Neural cell (in vitro differentiated cells): ENCODE data around the gene ZBTB2. TPM values are rescaled to one million over a fixed set of nuclear protein-coding genes. Genes with fewer than 3 reads are reported as not detected.

Experiments
- H2AFZ ChIP-seq: fragments of 200-600, 300-800 bp; sonication (generic), shearing (Covaris generic); 2 replicates; pipeline ENCODE4 v1.6.0; 2014; ENCODE audit warnings: low read depth, mild to moderate bottlenecking, antibody characterized with exemption, low read length, moderate library complexity
- H3F3A ChIP-seq: fragments of 200-600 bp; shearing (Covaris generic); 2 replicates; pipeline ENCODE4 v1.6.1; 2016; ENCODE audit warnings: mild to moderate bottlenecking, moderate library complexity, mixed read lengths, antibody characterized with exemption, low read length; ENCODE audit not compliant: insufficient read depth, poor library complexity, severe bottlenecking
- H3K27ac ChIP-seq: fragments of 200-600, 300-800 bp; sonication (generic), shearing (Covaris generic); 2 replicates; pipeline ENCODE4 v1.5.1; 2014; ENCODE audit warnings: mild to moderate bottlenecking, low read length, moderate library complexity
- H3K27me3 ChIP-seq: fragments of 300-800, 200-600 bp; sonication (generic), shearing (Covaris generic); 2 replicates; pipeline ENCODE4 v1.6.0; 2014; ENCODE audit warnings: mild to moderate bottlenecking, low read depth, low read length, moderate library complexity; ENCODE audit not compliant: insufficient read depth
- H3K36me3 ChIP-seq: fragments of 300-800, 200-600 bp; sonication (generic), shearing (Covaris generic); 2 replicates; pipeline ENCODE4 v1.5.1; 2014; ENCODE audit warnings: mild to moderate bottlenecking, antibody characterized with exemption, low read length, moderate library complexity; ENCODE audit not compliant: insufficient read depth
- H3K4me2 ChIP-seq: fragments of 300-800, 200-600 bp; sonication (generic), shearing (Covaris generic); 2 replicates; pipeline ENCODE4 v1.6.0; 2014; ENCODE audit warnings: mild to moderate bottlenecking, low read length
- H3K4me3 ChIP-seq: fragments of 300-800, 200-600 bp; sonication (generic), shearing (Covaris generic); 2 replicates; pipeline ENCODE4 v1.5.1; 2014; ENCODE audit warnings: mild to moderate bottlenecking, low read length, moderate library complexity
- H3K79me2 ChIP-seq: fragments of 200-600 bp; shearing (Covaris generic); replicated peaks from 2 replicates; pipeline ENCODE4 v1.6.0; 2014; ENCODE audit warnings: mild to moderate bottlenecking, low read length, moderate library complexity; ENCODE audit not compliant: insufficient read depth
- H3K9ac ChIP-seq: fragments of 300-800, 200-600 bp; sonication (generic), shearing (Covaris generic); 2 replicates; pipeline ENCODE4 v1.6.1; 2016; ENCODE audit warnings: mild to moderate bottlenecking, low read length, mixed read lengths
- H3K9me2 ChIP-seq: fragments of 200-600 bp; shearing (Covaris generic); 2 replicates; pipeline ENCODE4 v1.6.1; 2016; ENCODE audit warnings: mild to moderate bottlenecking, low read length, mixed read lengths; ENCODE audit not compliant: insufficient read depth
- H3K9me3 ChIP-seq: fragments of 200-600, 300-800 bp; sonication (generic), shearing (Covaris generic); 2 replicates; pipeline ENCODE4 v1.6.1; 2016; ENCODE audit warnings: mild to moderate bottlenecking, mixed run types, low read length, moderate library complexity, mixed read lengths
- H4K20me1 ChIP-seq: fragments of 200-600 bp; shearing (Covaris generic); 2 replicates; pipeline ENCODE4 v1.6.1; 2016; ENCODE audit warnings: mild to moderate bottlenecking, mixed run types; ENCODE audit not compliant: insufficient read depth
- CTCF ChIP-seq: fragments of 450-650 bp; IDR thresholded peaks from 2 replicates; pipeline ENCODE4 v1.5.1; 2014; ENCODE audit warnings: antibody characterized with exemption, mild to moderate bottlenecking, moderate library complexity; ENCODE audit not compliant: poor library complexity, severe bottlenecking
- EP300 ChIP-seq: fragments of 450-650 bp; conservative IDR thresholded peaks from 2 replicates; pipeline ENCODE4 v1.6.1; 2014; ENCODE audit warnings: antibody characterized with exemption, mild to moderate bottlenecking, moderate library complexity; ENCODE audit not compliant: poor library complexity, severe bottlenecking
- EZH2 ChIP-seq: fragments of 200-600, 300-800 bp; shearing (Covaris generic), sonication (generic); IDR thresholded peaks from 2 replicates; pipeline ENCODE4 v1.6.1; 2014; ENCODE audit warnings: antibody characterized with exemption, low read length, borderline replicate concordance, mild to moderate bottlenecking; ENCODE audit not compliant: insufficient read depth, poor library complexity, severe bottlenecking
- MXI1 ChIP-seq: fragments of 450-650 bp; conservative IDR thresholded peaks from 2 replicates; pipeline ENCODE4 v1.6.1; 2014; ENCODE audit warnings: antibody characterized with exemption, mild to moderate bottlenecking; ENCODE audit not compliant: poor library complexity, severe bottlenecking
- POLR2AphosphoS5 ChIP-seq: IDR thresholded peaks from 2 replicates; pipeline ENCODE4 v1.6.1; 2012
- RAD21 ChIP-seq: fragments of 450-650 bp; conservative IDR thresholded peaks from 2 replicates; pipeline ENCODE4 v1.6.1; 2014; ENCODE audit warnings: antibody characterized with exemption, mild to moderate bottlenecking, moderate library complexity
- REST ChIP-seq: IDR thresholded peaks from 2 replicates; pipeline ENCODE4 v1.6.1; 2012; ENCODE audit warnings: borderline replicate concordance
- SMC3 ChIP-seq: fragments of 450-650 bp; conservative IDR thresholded peaks from 2 replicates; pipeline ENCODE4 v1.6.1; 2014; ENCODE audit warnings: antibody characterized with exemption, mild to moderate bottlenecking, moderate library complexity; ENCODE audit not compliant: poor library complexity
- TAF1 ChIP-seq: IDR thresholded peaks from 2 replicates; pipeline ENCODE4 v1.6.1; 2012; ENCODE audit warnings: low read depth
- polyA plus RNA-seq: library from polyadenylated mRNA; depleted of rRNA; stranded (reverse); fragments of >200 nt; gene quantifications from 2 replicates; pipeline ENCODE4 v1.2.3, GENCODE V29; 2014

The ZBTB2 gene
- polyA plus RNA-seq, 1 donor from 2014 or later = 10.3 TPM

- peaks cover 64% of the 10 kb centered on the region for H3K79me2 ChIP-seq
- no peaks in the 10 kb centered on the region for H3K9me3 ChIP-seq
- no peak overlapping the region for H2AFZ ChIP-seq
- H3K4me3 ChIP-seq = no peak overlapping the region
- no peaks in the 10 kb centered on the region for H4K20me1 ChIP-seq
- no peaks in the 10 kb centered on the region for H3K27me3 ChIP-seq
- H3F3A ChIP-seq = no peaks in the 10 kb centered on the region
- no peak overlapping the region for H3K4me2 ChIP-seq
- no peaks in the 10 kb centered on the region for H3K36me3 ChIP-seq
- TF ChIP-seq SMC3 (no peak), CTCF (no peak), RAD21 (no peak), TAF1 (no peak)
- no peaks in the 10 kb centered on the region for H3K9me2 ChIP-seq
- no peak overlapping the region for H3K27ac ChIP-seq
- no peak overlapping the region for H3K9ac ChIP-seq
Measured at GRCh38 chr6:151400473-151400872, 9.1 kb upstream of the ZBTB2 start.

DNA sequence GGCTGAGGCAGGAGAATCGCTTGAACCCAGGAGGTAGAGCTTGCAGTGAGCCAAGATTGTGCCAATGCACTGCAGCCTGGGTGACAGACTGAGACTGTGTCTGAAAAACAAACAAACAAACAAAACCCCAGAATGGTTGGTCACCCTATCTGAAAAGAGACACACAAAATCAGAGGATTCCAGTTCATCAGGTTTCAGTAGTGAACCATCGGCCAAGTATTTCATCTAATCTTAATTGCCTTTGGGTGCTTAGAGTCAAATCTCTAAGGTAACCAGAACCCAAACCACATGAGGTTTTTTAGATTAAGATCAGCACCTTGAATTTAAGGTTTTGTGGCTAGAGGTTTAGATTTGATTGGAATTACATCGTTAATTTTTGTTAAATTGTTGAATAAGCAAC lies 8.3 kb upstream of the ZBTB2 start:
- no peaks in the 10 kb centered on the region for H3K27me3 ChIP-seq
- H2AFZ ChIP-seq = no peak overlapping the region

More for the DNA sequence above, 8.3 kb upstream of the ZBTB2 start:
- Histone ChIP-seq H3K4me3 (no peak overlapping the region), H3K9me3 (no peaks in the 10 kb centered on the region), H4K20me1 (no peaks in the 10 kb centered on the region), H3K9ac (no peak overlapping the region), H3F3A (no peaks in the 10 kb centered on the region), H3K27ac (no peak overlapping the region), H3K79me2 (peaks cover 72% of the 10 kb centered on the region), H3K36me3 (no peaks in the 10 kb centered on the region), H3K4me2 (no peak overlapping the region), H3K9me2 (no peaks in the 10 kb centered on the region)
- TF ChIP-seq EZH2 (no peak), SMC3 (no peak), RAD21 (no peak), CTCF (no peak), REST (no peak), EP300 (no peak), MXI1 (no peak), POLR2AphosphoS5 (no peak)
